ENCODE results near the gene ARHGAP15.

DNA sequence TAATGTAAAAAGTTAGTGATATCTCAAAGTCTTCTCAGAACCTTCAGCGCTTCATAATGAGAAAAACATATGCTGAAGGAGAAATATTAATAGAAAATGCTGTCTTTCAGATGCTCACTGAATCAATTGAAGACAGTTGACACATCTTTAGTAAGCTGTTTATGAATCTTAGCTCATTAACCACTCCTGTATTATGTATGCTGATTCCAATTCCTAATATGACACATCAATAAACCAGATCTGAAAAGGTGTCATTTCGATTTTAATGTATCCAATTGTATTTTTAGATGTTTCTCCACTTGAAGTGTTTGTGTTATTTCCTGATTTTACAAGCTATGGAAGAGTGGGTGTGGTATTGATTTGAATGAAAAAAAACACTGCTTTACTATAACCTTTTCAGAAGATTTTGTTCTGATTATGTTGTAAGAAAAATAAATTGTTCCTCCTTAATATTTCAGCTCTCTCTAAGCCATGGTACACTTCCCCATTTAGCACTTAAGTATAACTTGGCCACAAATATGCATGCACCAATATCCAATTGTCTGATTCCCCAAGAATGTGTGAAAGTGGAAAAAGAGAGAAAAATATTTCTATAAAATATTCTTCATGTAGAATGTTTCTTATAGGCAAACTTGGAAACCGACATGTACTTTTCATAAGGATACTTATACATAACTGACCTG is 569.8 kb downstream of the ARHGAP15 start:
- TF ChIP-seq CTCF (IDR thresholded peaks at IDR 0.05) (no peak), ZFX (IDR thresholded peaks at IDR 0.05; ENCODE audit: borderline replicate concordance) (no peak)

All from 22Rv1 (cell line).